ENCODE measurements around the gene CHD3.

The CHD3 gene

GRCh38 chr17:7930841-7931631 is 42.4 kb downstream of the CHD3 start:
- peak overlapping the region; percentile 71 to 82 for H3K4me3 ChIP-seq (ENCODE audit: low read depth in 1 of 2, low read length in 2 of 2)
- peak overlapping the region; percentile 89 for H3K4me2 ChIP-seq (ENCODE audit: insufficient read depth, low read length)
- no peaks in the 10 kb centered on the region for H4K20me1 ChIP-seq (ENCODE audit: insufficient read depth, low read length)
- H3K27ac ChIP-seq (ENCODE audit: low read length), result peak overlapping the region; percentile 86
- H3K79me2 ChIP-seq (ENCODE audit: insufficient read depth, low read length), result peaks cover 49% of the 10 kb centered on the region
- ATAC-seq (ENCODE audit: insufficient read depth, low read depth), result no peak
- H3K27me3 ChIP-seq (ENCODE audit: insufficient read depth, low read length, poor library complexity), result no peaks in the 10 kb centered on the region
- peak overlapping the region; percentile 85 for H2AFZ ChIP-seq (ENCODE audit: low read depth, low read length)
- H3K9ac ChIP-seq (ENCODE audit: low read depth, low read length), result peak overlapping the region; percentile 90
- peaks cover 29% of the 10 kb centered on the region for H3K36me3 ChIP-seq (ENCODE audit: insufficient read depth, low read length)
- no peak for DNase-seq
- no peaks in the 10 kb centered on the region for H3K9me3 ChIP-seq (ENCODE audit: insufficient read depth, low read length, severe bottlenecking)
- peaks cover 50% of the 10 kb centered on the region for H3K4me1 ChIP-seq (ENCODE audit: insufficient read depth, low read length)
- TF ChIP-seq EZH2 (IDR thresholded peaks at IDR 0.05; ENCODE audit: borderline replicate concordance, low read depth, low read length, severe bottlenecking) (no peak), CTCF (IDR thresholded peaks at IDR 0.05; ENCODE audit: borderline replicate concordance, extremely low read depth, low read length, poor library complexity, severe bottlenecking) (no peak)

- Histone ChIP-seq H2AFZ (ENCODE audit: low read depth, low read length) (peak within 1 kb of the TSS; percentile 97), H3K9ac (ENCODE audit: low read depth, low read length) (peak within 1 kb of the TSS; percentile 90), H3K4me3 (ENCODE audit: low read depth in 1 of 2, low read length in 2 of 2) (peak within 1 kb of the TSS; percentile 71 to 82), H3K9me3 (ENCODE audit: insufficient read depth, low read length, severe bottlenecking) (no peaks in the 10 kb centered on the region), H3K79me2 (ENCODE audit: insufficient read depth, low read length) (peaks cover 51% of the 10 kb centered on the region), H3K4me1 (ENCODE audit: insufficient read depth, low read length) (peaks cover 54% of the 10 kb centered on the region), H3K27me3 (ENCODE audit: insufficient read depth, low read length, poor library complexity) (no peaks in the 10 kb centered on the region), H3K27ac (ENCODE audit: low read length) (peak within 1 kb of the TSS; percentile 99), H3K36me3 (ENCODE audit: insufficient read depth, low read length) (peaks cover 38% of the 10 kb centered on the region), H4K20me1 (ENCODE audit: insufficient read depth, low read length) (no peaks in the 10 kb centered on the region), H3K4me2 (ENCODE audit: insufficient read depth, low read length) (peak within 1 kb of the TSS; percentile 89)
- peak; percentile 100 for DNase-seq
- TF ChIP-seq EZH2 (IDR thresholded peaks at IDR 0.05; ENCODE audit: borderline replicate concordance, low read depth, low read length, severe bottlenecking), result no peak
- TF ChIP-seq CTCF (IDR thresholded peaks at IDR 0.05; ENCODE audit: borderline replicate concordance, extremely low read depth, low read length, poor library complexity, severe bottlenecking), result no peak
- ATAC-seq (ENCODE audit: insufficient read depth, low read depth), result peak; percentile 92
These were observed 43.3 kb downstream of the CHD3 start, which contains the start of the genes CNTROB and TRAPPC1 for GRCh38 chr17:7931709-7932482. TSS of gene CNTROB (plus strand) at chr17:7932206. CDS start at chr17:7933080, 874 bp downstream. TSS of gene TRAPPC1 (minus strand) at chr17:7931946. CDS start at chr17:7931829, 117 bp downstream.

- no peak for TF ChIP-seq CTCF (IDR thresholded peaks at IDR 0.05; ENCODE audit: borderline replicate concordance, extremely low read depth, low read length, poor library complexity, severe bottlenecking)
- TF ChIP-seq EZH2 (IDR thresholded peaks at IDR 0.05; ENCODE audit: borderline replicate concordance, low read depth, low read length, severe bottlenecking), result no peak
- ATAC-seq (ENCODE audit: insufficient read depth, low read depth) (peak; percentile 33), DNase-seq (no peak)
- Histone ChIP-seq H3K4me2 (ENCODE audit: insufficient read depth, low read length) (peak overlapping the region; percentile 89), H3K4me3 (ENCODE audit: low read depth in 1 of 2, low read length in 2 of 2) (peak overlapping the region; percentile 71 to 82), H3K36me3 (ENCODE audit: insufficient read depth, low read length) (peaks cover 41% of the 10 kb centered on the region), H3K4me1 (ENCODE audit: insufficient read depth, low read length) (peaks cover 54% of the 10 kb centered on the region), H3K9me3 (ENCODE audit: insufficient read depth, low read length, severe bottlenecking) (no peaks in the 10 kb centered on the region), H3K9ac (ENCODE audit: low read depth, low read length) (peak overlapping the region; percentile 90), H3K79me2 (ENCODE audit: insufficient read depth, low read length) (peaks cover 51% of the 10 kb centered on the region), H4K20me1 (ENCODE audit: insufficient read depth, low read length) (no peaks in the 10 kb centered on the region), H3K27me3 (ENCODE audit: insufficient read depth, low read length, poor library complexity) (no peaks in the 10 kb centered on the region), H2AFZ (ENCODE audit: low read depth, low read length) (peak overlapping the region; percentile 97), H3K27ac (ENCODE audit: low read length) (peak overlapping the region; percentile 99)
These were observed 43.9 kb downstream of the CHD3 start for GRCh38 chr17:7932483-7932891.

All from DND-41 (cell line).